HepG2 (cell line): ENCODE data around the gene TEX261. TPM values are rescaled to one million over a fixed set of nuclear protein-coding genes. Genes with fewer than 3 reads are reported as not detected.

Experiments used
- ATF2 ChIP-seq: sonication (generic); formaldehyde crosslinking; IDR thresholded peaks from 2 replicates; pipeline ENCODE4 v1.4.0; 2020; ENCODE audit warnings: missing genetic modification reagents
- DPF2 ChIP-seq: sonication (generic); formaldehyde crosslinking; IDR thresholded peaks from 2 replicates; pipeline ENCODE4 v1.4.0; 2020; ENCODE audit warnings: mild to moderate bottlenecking, low read depth, missing genetic modification reagents, borderline replicate concordance
- FOSL2 ChIP-seq: sonication (generic); formaldehyde crosslinking; IDR thresholded peaks from 2 replicates; pipeline ENCODE4 v1.4.0; 2020; ENCODE audit warnings: missing genetic modification reagents
- GLI4 ChIP-seq: sonication (generic); formaldehyde crosslinking; IDR thresholded peaks from 2 replicates; pipeline ENCODE4 v1.5.1; 2020; ENCODE audit warnings: missing genetic modification reagents, mild to moderate bottlenecking, moderate library complexity, borderline replicate concordance
- HMG20B ChIP-seq: conservative IDR thresholded peaks from 2 replicates; pipeline ENCODE4 v1.6.1; 2016; ENCODE audit warnings: missing genetic modification reagents, missing compliant biosample characterization
- HOXA5 ChIP-seq: sonication (generic); formaldehyde crosslinking; IDR thresholded peaks from 2 replicates; pipeline ENCODE4 v1.4.0; 2020; ENCODE audit warnings: missing genetic modification reagents
- KDM1A ChIP-seq: IDR thresholded peaks from 2 replicates; pipeline ENCODE4 v1.6.1; 2016; ENCODE audit warnings: missing compliant biosample characterization
- KDM3A ChIP-seq: IDR thresholded peaks from 2 replicates; pipeline ENCODE4 v1.6.1; 2018; ENCODE audit warnings: low read depth, missing compliant biosample characterization
- LCORL ChIP-seq, 2 experiments: fragments of 450-650 bp in 1 of 2; sonication (generic) in 1 of 2; formaldehyde crosslinking in 1 of 2; IDR thresholded peaks; 2 replicates each; pipeline versions ENCODE4 v1.5.0 to v1.6.1; 2017 to 2020; ENCODE audit warnings: antibody characterized with exemption in 1 of 2, missing genetic modification reagents in 1 of 2
- PHF8 ChIP-seq: sonication (generic); formaldehyde crosslinking; IDR thresholded peaks from 2 replicates; pipeline ENCODE4 v1.5.0; 2020; ENCODE audit warnings: missing genetic modification reagents
- RFXAP ChIP-seq: sonication (generic); formaldehyde crosslinking; IDR thresholded peaks from 2 replicates; pipeline ENCODE4 v1.4.0; 2020; ENCODE audit warnings: missing genetic modification reagents, borderline replicate concordance
- SKI ChIP-seq: fragments of 450-650 bp; IDR thresholded peaks from one replicate; pipeline ENCODE4 v1.6.1; 2018; ENCODE audit warnings: mild to moderate bottlenecking; ENCODE audit not compliant: partially characterized antibody
- SP4 ChIP-seq: sonication (generic); formaldehyde crosslinking; IDR thresholded peaks from 2 replicates; pipeline ENCODE4 v1.8.1; 2023; ENCODE audit warnings: mild to moderate bottlenecking, missing genetic modification reagents
- TEAD3 ChIP-seq: optimal IDR thresholded peaks from 2 replicates; pipeline ENCODE3; 2016; ENCODE audit warnings: borderline replicate concordance
- ZBTB7B ChIP-seq: sonication (generic); formaldehyde crosslinking; IDR thresholded peaks from 2 replicates; pipeline ENCODE4 v1.4.0; 2020; ENCODE audit warnings: missing genetic modification reagents
- ZC3H4 ChIP-seq: sonication (generic); formaldehyde crosslinking; IDR thresholded peaks from 2 replicates; pipeline ENCODE4 v1.4.0; 2020; ENCODE audit warnings: missing genetic modification reagents, borderline replicate concordance
- ZNF256 ChIP-seq: sonication (generic); formaldehyde crosslinking; conservative IDR thresholded peaks from 2 replicates; pipeline ENCODE4 v1.4.0; 2020; ENCODE audit warnings: missing genetic modification reagents
- ZNF740 ChIP-seq: sonication (generic); formaldehyde crosslinking; IDR thresholded peaks from 2 replicates; pipeline ENCODE4 v1.4.0; 2020; ENCODE audit warnings: missing genetic modification reagents
- polyA plus RNA-seq, 8 experiments: library from polyadenylated mRNA; depleted of rRNA in 3 of 8; stranded (reverse) in 7 of 8; unstranded in 1 of 8; fragments of >200 nt; fragmentation: Illumina TruSeq in 4 of 8; extraction: Trizol in 4 of 8; gene quantifications; 2 replicates each; pipeline versions ENCODE4 v1.2.1 to v1.2.3, GENCODE V29; 2011 to 2016; ENCODE audit warnings: low read depth in 4 of 8, missing spikeins in 1 of 8, mixed read lengths in 1 of 8; ENCODE audit not compliant: insufficient read depth in 1 of 8
- total RNA-seq, 5 experiments: library from RNA; depleted of rRNA; stranded (reverse); fragments of >200 nt; fragmentation: Illumina TruSeq; extraction: Trizol; gene quantifications; 2 replicates each; pipeline ENCODE4 v1.2.3, GENCODE V29; 2016; ENCODE audit warnings: low read depth in 1 of 5
- TF ChIP-seq, protein P1 (sequence below): IDR thresholded peaks from 2 replicates; pipeline ENCODE4 v1.6.1; 2016; ENCODE audit warnings: low read depth, borderline replicate concordance
- TF ChIP-seq, protein P2 (sequence below): sonication (generic); formaldehyde crosslinking; IDR thresholded peaks from 2 replicates; pipeline ENCODE4 v1.5.0; 2020; ENCODE audit warnings: mild to moderate bottlenecking, missing genetic modification reagents, moderate library complexity
- TF ChIP-seq, protein P3 (sequence below): sonication (generic); formaldehyde crosslinking; IDR thresholded peaks from 2 replicates; pipeline ENCODE4 v1.9.0; 2022; ENCODE audit warnings: low read depth, missing genetic modification reagents

The TEX261 gene
- total and polyA plus RNA-seq, 2 of the 13 experiments (the other 11 are each of a cell fraction or from before 2014, with no cell fraction given): 43.8 to 78.7 TPM

- TF ChIP-seq ZNF740: no peak
- TF ChIP-seq, protein P1, sequence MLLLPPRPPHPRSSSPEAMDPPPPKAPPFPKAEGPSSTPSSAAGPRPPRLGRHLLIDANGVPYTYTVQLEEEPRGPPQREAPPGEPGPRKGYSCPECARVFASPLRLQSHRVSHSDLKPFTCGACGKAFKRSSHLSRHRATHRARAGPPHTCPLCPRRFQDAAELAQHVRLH (CRISPR knock-in tag): peak; percentile 32; the same call in 1 of the 2 replicates
- TF ChIP-seq TEAD3 (CRISPR knock-in tag): peak; percentile 63
- TF ChIP-seq ZBTB7B (CRISPR knock-in tag): 0 out of 2 replicates have a peak, but pooled peaks have one; percentile 42
- peak; percentile 57; the same call in 1 of the 2 replicates for TF ChIP-seq GLI4
- TF ChIP-seq, protein P2, sequence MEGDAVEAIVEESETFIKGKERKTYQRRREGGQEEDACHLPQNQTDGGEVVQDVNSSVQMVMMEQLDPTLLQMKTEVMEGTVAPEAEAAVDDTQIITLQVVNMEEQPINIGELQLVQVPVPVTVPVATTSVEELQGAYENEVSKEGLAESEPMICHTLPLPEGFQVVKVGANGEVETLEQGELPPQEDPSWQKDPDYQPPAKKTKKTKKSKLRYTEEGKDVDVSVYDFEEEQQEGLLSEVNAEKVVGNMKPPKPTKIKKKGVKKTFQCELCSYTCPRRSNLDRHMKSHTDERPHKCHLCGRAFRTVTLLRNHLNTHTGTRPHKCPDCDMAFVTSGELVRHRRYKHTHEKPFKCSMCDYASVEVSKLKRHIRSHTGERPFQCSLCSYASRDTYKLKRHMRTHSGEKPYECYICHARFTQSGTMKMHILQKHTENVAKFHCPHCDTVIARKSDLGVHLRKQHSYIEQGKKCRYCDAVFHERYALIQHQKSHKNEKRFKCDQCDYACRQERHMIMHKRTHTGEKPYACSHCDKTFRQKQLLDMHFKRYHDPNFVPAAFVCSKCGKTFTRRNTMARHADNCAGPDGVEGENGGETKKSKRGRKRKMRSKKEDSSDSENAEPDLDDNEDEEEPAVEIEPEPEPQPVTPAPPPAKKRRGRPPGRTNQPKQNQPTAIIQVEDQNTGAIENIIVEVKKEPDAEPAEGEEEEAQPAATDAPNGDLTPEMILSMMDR (CRISPR knock-in tag): peak; percentile 92
- TF ChIP-seq HOXA5 (CRISPR knock-in tag): peak; percentile 41; the same call in 1 of the 2 replicates
- 0 out of 2 replicates have a peak, but pooled peaks have one; percentile 9 for TF ChIP-seq KDM3A (CRISPR knock-in tag)
- peak; percentile 92 for TF ChIP-seq SKI
- TF ChIP-seq ZC3H4: no peak
- TF ChIP-seq ATF2 (CRISPR knock-in tag): peak; percentile 19
- no peak for TF ChIP-seq DPF2
- peak; percentile 37; the same call in 1 of the 2 replicates for TF ChIP-seq FOSL2 (CRISPR knock-in tag)
- TF ChIP-seq SP4 (CRISPR knock-in tag): peak; percentile 93
- TF ChIP-seq PHF8 (CRISPR knock-in tag): peak; percentile 86
- TF ChIP-seq HMG20B (CRISPR knock-in tag): 0 out of 2 replicates have a peak, but pooled peaks have one; percentile 10
- 0 out of 2 replicates have a peak, but pooled peaks have one; percentile 50 for TF ChIP-seq ZNF256 (CRISPR knock-in tag)
- TF ChIP-seq, protein P3, sequence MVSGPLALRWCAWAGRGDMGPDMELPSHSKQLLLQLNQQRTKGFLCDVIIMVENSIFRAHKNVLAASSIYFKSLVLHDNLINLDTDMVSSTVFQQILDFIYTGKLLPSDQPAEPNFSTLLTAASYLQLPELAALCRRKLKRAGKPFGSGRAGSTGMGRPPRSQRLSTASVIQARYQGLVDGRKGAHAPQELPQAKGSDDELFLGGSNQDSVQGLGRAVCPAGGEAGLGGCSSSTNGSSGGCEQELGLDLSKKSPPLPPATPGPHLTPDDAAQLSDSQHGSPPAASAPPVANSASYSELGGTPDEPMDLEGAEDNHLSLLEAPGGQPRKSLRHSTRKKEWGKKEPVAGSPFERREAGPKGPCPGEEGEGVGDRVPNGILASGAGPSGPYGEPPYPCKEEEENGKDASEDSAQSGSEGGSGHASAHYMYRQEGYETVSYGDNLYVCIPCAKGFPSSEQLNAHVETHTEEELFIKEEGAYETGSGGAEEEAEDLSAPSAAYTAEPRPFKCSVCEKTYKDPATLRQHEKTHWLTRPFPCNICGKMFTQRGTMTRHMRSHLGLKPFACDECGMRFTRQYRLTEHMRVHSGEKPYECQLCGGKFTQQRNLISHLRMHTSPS (CRISPR knock-in tag): peak; percentile 80
- no peak for TF ChIP-seq LCORL (IDR thresholded peaks at IDR 0.05)
- TF ChIP-seq LCORL (CRISPR knock-in tag; IDR thresholded peaks at IDR 0.05): peak; percentile 60; the same call in 1 of the 2 replicates
- peak; percentile 32; the same call in 1 of the 2 replicates for TF ChIP-seq RFXAP (CRISPR knock-in tag)
- no peak for TF ChIP-seq KDM1A (CRISPR knock-in tag)
These were observed at the start of gene TEX261 (continued) for GRCh38 chr2:70994699-70995425.
